Parathyroid adenoma (tissue), 2 donors: ENCODE measurements around the gene CCNL2.

Source experiments
- H2AFZ ChIP-seq: fragments of 300-600 bp; sonication (generic); one replicate; pipeline ENCODE4 v1.7.0; 2017; ENCODE audit warnings: antibody characterized with exemption, mild to moderate bottlenecking
- H3K27ac ChIP-seq: fragments of 300-600 bp; sonication (generic); one replicate; pipeline ENCODE4 v1.7.0; 2017
- H3K27me3 ChIP-seq: fragments of 300-600 bp; sonication (generic); one replicate; pipeline ENCODE4 v1.7.0; 2017; ENCODE audit warnings: low read length; ENCODE audit not compliant: control insufficient read depth, insufficient read depth
- H3K36me3 ChIP-seq: fragments of 300-600 bp; sonication (generic); one replicate; pipeline ENCODE4 v1.7.0; 2017; ENCODE audit warnings: low read length; ENCODE audit not compliant: control insufficient read depth, insufficient read depth
- H3K4me1 ChIP-seq: fragments of 300-600 bp; sonication (generic); one replicate; pipeline ENCODE4 v1.7.0; 2017; ENCODE audit warnings: control low read depth
- H3K4me2 ChIP-seq: fragments of 300-600 bp; sonication (generic); one replicate; pipeline ENCODE4 v1.7.0; 2017; ENCODE audit warnings: low read length
- H3K4me3 ChIP-seq: fragments of 300-600 bp; sonication (generic); one replicate; pipeline ENCODE4 v1.7.0; 2017; ENCODE audit warnings: low read depth, low read length
- H3K79me2 ChIP-seq: fragments of 300-600 bp; sonication (generic); one replicate; pipeline ENCODE4 v1.7.0; 2017; ENCODE audit warnings: control low read depth
- H3K9ac ChIP-seq: fragments of 300-600 bp; sonication (generic); one replicate; pipeline ENCODE4 v1.7.0; 2017; ENCODE audit warnings: mild to moderate bottlenecking
- H3K9me3 ChIP-seq: fragments of 300-600 bp; sonication (generic); one replicate; pipeline ENCODE4 v1.7.0; 2017; ENCODE audit warnings: low read length; ENCODE audit not compliant: control insufficient read depth
- TF ChIP-seq, protein P1 (sequence below): fragments of 300-600 bp; sonication (generic); IDR thresholded peaks from one replicate; pipeline ENCODE4 v1.7.0; 2017; ENCODE audit warnings: antibody characterized with exemption, mild to moderate bottlenecking
- donor health status: primary hyperparathyroidism.

The CCNL2 gene

DNA sequence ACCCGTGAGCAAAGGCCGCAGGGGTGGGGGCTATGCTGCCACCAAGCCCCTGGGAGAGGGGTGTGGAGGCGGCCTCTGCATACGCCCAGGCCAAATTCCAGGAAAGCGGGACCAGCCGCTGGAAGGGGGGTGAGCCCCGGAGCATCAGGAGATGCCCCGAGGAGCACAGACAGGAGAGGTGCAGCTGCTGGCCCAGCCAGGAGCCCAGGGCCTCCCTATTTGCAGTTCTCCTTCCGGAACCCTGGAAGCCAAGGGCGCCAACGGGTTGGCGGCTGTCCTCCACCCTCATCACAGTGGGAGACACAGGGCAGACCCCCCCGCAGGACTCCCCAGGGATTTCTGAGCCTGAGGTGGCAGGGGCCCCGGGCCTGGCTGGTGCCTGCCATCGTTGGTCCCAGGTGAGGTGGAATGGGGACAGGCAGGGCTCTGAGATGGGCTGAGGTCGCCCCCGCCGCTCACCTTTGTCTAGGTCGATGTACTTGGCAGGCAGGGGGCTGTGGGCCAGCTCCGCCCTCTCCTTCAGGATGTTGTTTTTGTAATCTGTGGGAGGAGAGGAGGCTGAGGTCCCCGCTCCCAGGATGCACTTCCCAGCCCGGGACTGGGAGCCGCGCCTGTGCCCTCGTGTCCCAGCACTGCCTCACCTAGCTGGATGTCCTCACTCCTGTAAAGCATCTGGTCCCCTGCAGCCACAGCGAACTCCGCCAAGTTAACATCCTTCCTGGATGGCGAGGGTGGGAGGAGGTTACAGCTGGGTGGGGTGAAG is 45.6 kb downstream of the CCNL2 start:
- Histone ChIP-seq H3K4me1 (no peaks in the 10 kb centered on the region), H3K36me3 (no peaks in the 10 kb centered on the region), H3K27me3 (no peaks in the 10 kb centered on the region), H3K27ac (no peak overlapping the region), H3K79me2 (no peaks in the 10 kb centered on the region), H3K9me3 (no peaks in the 10 kb centered on the region), H2AFZ (no peak overlapping the region), H3K9ac (no peak overlapping the region), H3K4me3 (no peak overlapping the region), H3K4me2 (no peak overlapping the region)
- TF ChIP-seq, protein P1, sequence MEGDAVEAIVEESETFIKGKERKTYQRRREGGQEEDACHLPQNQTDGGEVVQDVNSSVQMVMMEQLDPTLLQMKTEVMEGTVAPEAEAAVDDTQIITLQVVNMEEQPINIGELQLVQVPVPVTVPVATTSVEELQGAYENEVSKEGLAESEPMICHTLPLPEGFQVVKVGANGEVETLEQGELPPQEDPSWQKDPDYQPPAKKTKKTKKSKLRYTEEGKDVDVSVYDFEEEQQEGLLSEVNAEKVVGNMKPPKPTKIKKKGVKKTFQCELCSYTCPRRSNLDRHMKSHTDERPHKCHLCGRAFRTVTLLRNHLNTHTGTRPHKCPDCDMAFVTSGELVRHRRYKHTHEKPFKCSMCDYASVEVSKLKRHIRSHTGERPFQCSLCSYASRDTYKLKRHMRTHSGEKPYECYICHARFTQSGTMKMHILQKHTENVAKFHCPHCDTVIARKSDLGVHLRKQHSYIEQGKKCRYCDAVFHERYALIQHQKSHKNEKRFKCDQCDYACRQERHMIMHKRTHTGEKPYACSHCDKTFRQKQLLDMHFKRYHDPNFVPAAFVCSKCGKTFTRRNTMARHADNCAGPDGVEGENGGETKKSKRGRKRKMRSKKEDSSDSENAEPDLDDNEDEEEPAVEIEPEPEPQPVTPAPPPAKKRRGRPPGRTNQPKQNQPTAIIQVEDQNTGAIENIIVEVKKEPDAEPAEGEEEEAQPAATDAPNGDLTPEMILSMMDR, result no peak

GRCh38 chr1:1352786-1353388 is 46.2 kb downstream of the CCNL2 start:
- TF ChIP-seq, protein P1, result no peak
- no peak overlapping the region for H3K27ac ChIP-seq
- H3K79me2 ChIP-seq, result no peaks in the 10 kb centered on the region
- no peak overlapping the region for H3K9ac ChIP-seq
- no peak overlapping the region for H3K4me3 ChIP-seq
- H3K9me3 ChIP-seq, result no peaks in the 10 kb centered on the region
- H2AFZ ChIP-seq, result no peak overlapping the region
- no peaks in the 10 kb centered on the region for H3K4me1 ChIP-seq
- H3K4me2 ChIP-seq, result no peak overlapping the region
- H3K36me3 ChIP-seq, result no peaks in the 10 kb centered on the region
- no peaks in the 10 kb centered on the region for H3K27me3 ChIP-seq

GRCh38 chr1:1351511-1352427 is 47.4 kb downstream of the CCNL2 start:
- Histone ChIP-seq H3K4me2 (no peak overlapping the region), H3K4me1 (no peaks in the 10 kb centered on the region), H3K79me2 (peaks cover 6% of the 10 kb centered on the region), H3K9ac (no peak overlapping the region), H3K27ac (no peak overlapping the region), H3K4me3 (peak overlapping the region; percentile 5), H3K9me3 (no peaks in the 10 kb centered on the region), H3K27me3 (no peaks in the 10 kb centered on the region), H3K36me3 (no peaks in the 10 kb centered on the region), H2AFZ (no peak overlapping the region)
- TF ChIP-seq, protein P1, result no peak

DNA sequence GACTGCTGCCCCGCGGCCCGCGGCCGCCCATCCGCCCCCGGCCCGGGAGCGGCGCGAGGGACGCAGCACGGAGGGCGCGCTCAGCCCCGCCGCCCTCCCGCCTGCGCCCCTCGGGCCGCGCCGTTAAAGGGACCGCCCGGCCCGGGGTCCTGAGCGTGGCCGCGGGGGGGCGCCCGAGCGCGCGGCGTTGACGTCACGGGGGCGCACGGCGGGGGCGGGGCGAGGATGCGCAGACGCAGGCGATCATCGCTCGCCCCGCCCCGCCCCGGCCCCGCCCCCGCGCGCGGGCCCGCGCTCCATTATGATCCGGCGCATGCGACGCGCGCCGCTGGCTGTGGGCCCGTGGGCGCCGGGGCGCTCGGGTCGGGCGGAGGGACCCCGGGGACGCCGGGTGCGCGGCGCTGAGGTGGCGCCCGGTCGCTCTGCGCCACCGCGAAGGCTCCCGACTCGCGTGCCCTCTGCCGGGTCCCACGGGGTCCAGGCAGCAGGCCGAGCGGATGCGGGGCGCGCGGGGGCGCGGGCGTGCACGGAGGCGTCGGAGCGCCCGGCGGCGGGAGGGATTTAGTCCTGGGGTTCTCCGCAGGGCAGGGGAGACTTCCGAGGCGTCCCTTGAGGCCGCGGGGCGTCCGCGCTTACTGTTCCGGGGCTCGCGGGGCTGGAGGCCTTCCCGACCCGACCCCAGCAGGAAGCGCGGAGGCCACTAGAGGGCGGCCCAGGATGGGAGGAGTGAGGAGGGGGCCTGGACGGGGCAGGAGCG is 49.7 kb downstream of the CCNL2 start, which contains the start of gene DVL1:
Gene DVL1, minus strand, starts transcription at position 163 of the 757 bp plus-strand sequence. CDS start 353 bp downstream, outside the sequence.
- peak within 1 kb of the TSS; percentile 62 for H3K4me3 ChIP-seq
- no peaks in the 10 kb centered on the region for H3K36me3 ChIP-seq
- peak within 1 kb of the TSS; percentile 74 for H2AFZ ChIP-seq
- no peaks in the 10 kb centered on the region for H3K9me3 ChIP-seq
- H3K4me2 ChIP-seq, result peak within 1 kb of the TSS; percentile 89
- H3K27me3 ChIP-seq, result no peaks in the 10 kb centered on the region
- no peak within 1 kb of the TSS for H3K9ac ChIP-seq
- peak within 1 kb of the TSS; percentile 66 for H3K27ac ChIP-seq
- H3K79me2 ChIP-seq, result peaks cover 18% of the 10 kb centered on the region
- TF ChIP-seq, protein P1, result peak; percentile 27
- no peaks in the 10 kb centered on the region for H3K4me1 ChIP-seq
